HepG2 (cell line): ENCODE measurements around the gene PRKAR2A. TPM values are rescaled to one million over a fixed set of nuclear protein-coding genes. Genes with fewer than 3 reads are reported as not detected.

Experiments
- CCAR2 ChIP-seq: fragments of 200-400 bp; formaldehyde crosslinking; optimal IDR thresholded peaks from 2 replicates; pipeline ENCODE3; 2018; ENCODE audit warnings: low read depth, mild to moderate bottlenecking, low read length, moderate library complexity
- CENPX ChIP-seq: sonication (generic); formaldehyde crosslinking; IDR thresholded peaks from 2 replicates; pipeline ENCODE4 v1.9.0; 2021; ENCODE audit warnings: mild to moderate bottlenecking, missing genetic modification reagents, moderate library complexity
- FOXA3 ChIP-seq: IDR thresholded peaks from 2 replicates; pipeline ENCODE4 v1.6.1; 2016; ENCODE audit warnings: missing genetic modification reagents, missing compliant biosample characterization
- FOXP1 ChIP-seq, 2 experiments: fragments of 450-650 bp in 1 of 2; IDR thresholded peaks; 2 replicates each; pipeline ENCODE4 v1.6.1; 2017 to 2018; ENCODE audit warnings: antibody characterized with exemption in 1 of 2
- GZF1 ChIP-seq: sonication (generic); formaldehyde crosslinking; IDR thresholded peaks from 2 replicates; pipeline ENCODE4 v1.5.1; 2020; ENCODE audit warnings: mild to moderate bottlenecking, missing genetic modification reagents
- KLF11 ChIP-seq: IDR thresholded peaks from 2 replicates; pipeline ENCODE4 v1.6.1; 2016; ENCODE audit warnings: missing compliant biosample characterization
- MATR3 ChIP-seq: sonication (generic); formaldehyde crosslinking; IDR thresholded peaks from 2 replicates; pipeline ENCODE4 v1.4.0; 2020; ENCODE audit warnings: missing genetic modification reagents
- NCOR1 ChIP-seq: fragments of 200-600 bp; sonication (generic); IDR thresholded peaks from 2 replicates; pipeline ENCODE4 v1.7.0; 2017; ENCODE audit warnings: antibody characterized with exemption, low read length, borderline replicate concordance
- SAP130 ChIP-seq: IDR thresholded peaks from 2 replicates; pipeline ENCODE4 v1.6.1; 2016; ENCODE audit warnings: low read depth
- SIX1 ChIP-seq: sonication (generic); formaldehyde crosslinking; IDR thresholded peaks from 2 replicates; pipeline ENCODE4 v1.4.0; 2020; ENCODE audit warnings: missing genetic modification reagents, borderline replicate concordance
- SKI ChIP-seq: fragments of 450-650 bp; IDR thresholded peaks from one replicate; pipeline ENCODE4 v1.6.1; 2018; ENCODE audit warnings: mild to moderate bottlenecking; ENCODE audit not compliant: partially characterized antibody
- SMAD1 ChIP-seq: sonication (generic); formaldehyde crosslinking; IDR thresholded peaks from 2 replicates; pipeline ENCODE4 v1.4.0; 2020; ENCODE audit warnings: missing genetic modification reagents, low read depth, mild to moderate bottlenecking, borderline replicate concordance
- U2AF2 ChIP-seq: fragments of 200-400 bp; formaldehyde crosslinking; IDR thresholded peaks from 2 replicates; pipeline ENCODE4 v1.6.1; 2017; ENCODE audit warnings: low read depth, mild to moderate bottlenecking, low read length
- ZGPAT ChIP-seq: IDR thresholded peaks from 2 replicates; pipeline ENCODE4 v1.6.1; 2016; ENCODE audit warnings: mild to moderate bottlenecking
- ZNF138 ChIP-seq: sonication (generic); formaldehyde crosslinking; IDR thresholded peaks from 2 replicates; pipeline ENCODE4 v1.5.0; 2020; ENCODE audit warnings: mild to moderate bottlenecking, low read depth, missing genetic modification reagents
- ZNF326 ChIP-seq: sonication (generic); formaldehyde crosslinking; IDR thresholded peaks from 2 replicates; pipeline ENCODE4 v1.4.0; 2020; ENCODE audit warnings: missing genetic modification reagents, borderline replicate concordance
- ZNF343 ChIP-seq: sonication (generic); formaldehyde crosslinking; IDR thresholded peaks from 2 replicates; pipeline ENCODE4 v1.4.0; 2020; ENCODE audit warnings: mild to moderate bottlenecking, missing genetic modification reagents
- ZNF496 ChIP-seq: sonication (generic); formaldehyde crosslinking; IDR thresholded peaks from 2 replicates; pipeline ENCODE4 v1.8.1; 2023; ENCODE audit warnings: mild to moderate bottlenecking, moderate library complexity, missing genetic modification reagents; ENCODE audit not compliant: insufficient replicate concordance
- ZNF569 ChIP-seq: sonication (generic); formaldehyde crosslinking; IDR thresholded peaks from 2 replicates; pipeline ENCODE4 v1.5.0; 2020; ENCODE audit warnings: mild to moderate bottlenecking, missing genetic modification reagents, moderate library complexity, borderline replicate concordance
- ZSCAN12 ChIP-seq: sonication (generic); formaldehyde crosslinking; IDR thresholded peaks from 2 replicates; pipeline ENCODE4 v1.9.0; 2021; ENCODE audit warnings: mild to moderate bottlenecking, missing genetic modification reagents
- ZSCAN31 ChIP-seq: sonication (generic); formaldehyde crosslinking; IDR thresholded peaks from 2 replicates; pipeline ENCODE4 v1.5.0; 2020; ENCODE audit warnings: low read depth, mild to moderate bottlenecking, missing genetic modification reagents
- polyA plus RNA-seq, 8 experiments: library from polyadenylated mRNA; depleted of rRNA in 3 of 8; stranded (reverse) in 7 of 8; unstranded in 1 of 8; fragments of >200 nt; fragmentation: Illumina TruSeq in 4 of 8; extraction: Trizol in 4 of 8; gene quantifications; 2 replicates each; pipeline versions ENCODE4 v1.2.1 to v1.2.3, GENCODE V29; 2011 to 2016; ENCODE audit warnings: low read depth in 4 of 8, missing spikeins in 1 of 8, mixed read lengths in 1 of 8; ENCODE audit not compliant: insufficient read depth in 1 of 8
- total RNA-seq, 5 experiments: library from RNA; depleted of rRNA; stranded (reverse); fragments of >200 nt; fragmentation: Illumina TruSeq; extraction: Trizol; gene quantifications; 2 replicates each; pipeline ENCODE4 v1.2.3, GENCODE V29; 2016; ENCODE audit warnings: low read depth in 1 of 5
- TF ChIP-seq, protein P1 (sequence below): sonication (generic); formaldehyde crosslinking; IDR thresholded peaks from 2 replicates; pipeline ENCODE4 v1.4.0; 2020; ENCODE audit warnings: missing genetic modification reagents
- TF ChIP-seq, protein P2 (sequence below): sonication (generic); formaldehyde crosslinking; IDR thresholded peaks from 2 replicates; pipeline ENCODE4 v1.5.1; 2020; ENCODE audit warnings: missing genetic modification reagents, mild to moderate bottlenecking, borderline replicate concordance

The PRKAR2A gene
- total and polyA plus RNA-seq, 2 of the 13 experiments (the other 11 are each of a cell fraction or from before 2014, with no cell fraction given), result 11.8 to 29.2 TPM

DNA sequence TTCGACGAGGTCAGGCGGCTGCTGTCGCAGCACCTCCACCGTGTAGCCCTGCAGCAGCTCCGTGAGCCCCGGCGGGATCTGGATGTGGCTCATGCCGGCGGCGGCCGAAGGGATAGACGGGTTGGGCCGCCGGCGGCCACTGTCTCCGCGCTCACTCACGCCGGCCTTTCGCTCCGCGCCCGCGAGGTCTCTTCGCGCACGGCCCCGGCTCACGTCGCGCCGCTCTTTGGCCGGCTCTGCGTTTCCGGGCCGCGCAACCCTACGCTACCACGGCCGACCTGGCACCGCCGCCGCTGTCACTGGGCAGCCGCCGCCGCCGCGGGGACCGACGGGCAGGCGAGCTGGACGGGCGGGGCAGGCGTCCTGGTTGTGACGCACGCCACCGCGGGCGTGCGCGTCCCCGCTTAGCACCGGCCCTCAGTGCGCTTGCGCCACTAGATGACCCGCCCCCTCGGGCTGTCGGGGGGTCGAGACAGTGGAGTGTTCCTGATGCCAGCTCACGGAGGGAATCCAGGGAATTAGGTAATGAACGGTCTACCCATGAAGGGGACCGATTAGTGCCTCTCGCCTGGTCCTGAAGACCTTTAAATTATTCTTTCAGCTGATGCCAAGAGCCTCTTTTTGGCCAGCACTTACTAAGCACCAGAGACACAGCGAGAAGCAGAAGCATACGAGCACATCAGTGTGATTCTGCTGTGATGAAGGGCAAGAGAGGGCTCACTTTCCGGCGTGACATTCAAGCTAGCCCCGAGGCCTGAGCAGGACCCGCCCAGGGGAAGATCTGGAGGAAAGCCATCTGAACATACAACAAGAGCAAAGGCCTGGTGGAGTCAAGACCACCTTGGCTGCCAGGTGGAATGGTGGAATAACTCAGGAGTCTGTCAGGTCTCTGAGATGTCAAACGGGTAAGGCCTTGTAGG lies at the start of gene PRKAR2A (continued):
- no peak for TF ChIP-seq ZNF138
- TF ChIP-seq SIX1 (CRISPR knock-in tag), result no peak
- TF ChIP-seq ZNF496 (CRISPR knock-in tag), result no peak
- TF ChIP-seq ZGPAT (CRISPR knock-in tag), result peak; percentile 66; the same call in 1 of the 2 replicates
- TF ChIP-seq GZF1 (CRISPR knock-in tag), result no peak
- TF ChIP-seq ZNF569 (CRISPR knock-in tag), result no peak
- peak; percentile 89 for TF ChIP-seq SKI
- no peak for TF ChIP-seq FOXP1 (IDR thresholded peaks at IDR 0.05)
- TF ChIP-seq FOXP1 (CRISPR knock-in tag; IDR thresholded peaks at IDR 0.05), result no peak
- no peak for TF ChIP-seq MATR3 (CRISPR knock-in tag)
- TF ChIP-seq ZNF326 (CRISPR knock-in tag), result no peak
- no peak for TF ChIP-seq NCOR1
- TF ChIP-seq CENPX (CRISPR knock-in tag), result no peak
- TF ChIP-seq ZSCAN12 (CRISPR knock-in tag), result peak; percentile 58; the same call in 1 of the 2 replicates
- no peak for TF ChIP-seq CCAR2
- TF ChIP-seq ZNF343 (CRISPR knock-in tag), result peak; percentile 91
- TF ChIP-seq, protein P1, sequence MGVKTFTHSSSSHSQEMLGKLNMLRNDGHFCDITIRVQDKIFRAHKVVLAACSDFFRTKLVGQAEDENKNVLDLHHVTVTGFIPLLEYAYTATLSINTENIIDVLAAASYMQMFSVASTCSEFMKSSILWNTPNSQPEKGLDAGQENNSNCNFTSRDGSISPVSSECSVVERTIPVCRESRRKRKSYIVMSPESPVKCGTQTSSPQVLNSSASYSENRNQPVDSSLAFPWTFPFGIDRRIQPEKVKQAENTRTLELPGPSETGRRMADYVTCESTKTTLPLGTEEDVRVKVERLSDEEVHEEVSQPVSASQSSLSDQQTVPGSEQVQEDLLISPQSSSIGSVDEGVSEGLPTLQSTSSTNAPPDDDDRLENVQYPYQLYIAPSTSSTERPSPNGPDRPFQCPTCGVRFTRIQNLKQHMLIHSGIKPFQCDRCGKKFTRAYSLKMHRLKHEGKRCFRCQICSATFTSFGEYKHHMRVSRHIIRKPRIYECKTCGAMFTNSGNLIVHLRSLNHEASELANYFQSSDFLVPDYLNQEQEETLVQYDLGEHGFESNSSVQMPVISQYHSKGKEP (CRISPR knock-in tag), result no peak
- no peak for TF ChIP-seq U2AF2
- TF ChIP-seq, protein P2, sequence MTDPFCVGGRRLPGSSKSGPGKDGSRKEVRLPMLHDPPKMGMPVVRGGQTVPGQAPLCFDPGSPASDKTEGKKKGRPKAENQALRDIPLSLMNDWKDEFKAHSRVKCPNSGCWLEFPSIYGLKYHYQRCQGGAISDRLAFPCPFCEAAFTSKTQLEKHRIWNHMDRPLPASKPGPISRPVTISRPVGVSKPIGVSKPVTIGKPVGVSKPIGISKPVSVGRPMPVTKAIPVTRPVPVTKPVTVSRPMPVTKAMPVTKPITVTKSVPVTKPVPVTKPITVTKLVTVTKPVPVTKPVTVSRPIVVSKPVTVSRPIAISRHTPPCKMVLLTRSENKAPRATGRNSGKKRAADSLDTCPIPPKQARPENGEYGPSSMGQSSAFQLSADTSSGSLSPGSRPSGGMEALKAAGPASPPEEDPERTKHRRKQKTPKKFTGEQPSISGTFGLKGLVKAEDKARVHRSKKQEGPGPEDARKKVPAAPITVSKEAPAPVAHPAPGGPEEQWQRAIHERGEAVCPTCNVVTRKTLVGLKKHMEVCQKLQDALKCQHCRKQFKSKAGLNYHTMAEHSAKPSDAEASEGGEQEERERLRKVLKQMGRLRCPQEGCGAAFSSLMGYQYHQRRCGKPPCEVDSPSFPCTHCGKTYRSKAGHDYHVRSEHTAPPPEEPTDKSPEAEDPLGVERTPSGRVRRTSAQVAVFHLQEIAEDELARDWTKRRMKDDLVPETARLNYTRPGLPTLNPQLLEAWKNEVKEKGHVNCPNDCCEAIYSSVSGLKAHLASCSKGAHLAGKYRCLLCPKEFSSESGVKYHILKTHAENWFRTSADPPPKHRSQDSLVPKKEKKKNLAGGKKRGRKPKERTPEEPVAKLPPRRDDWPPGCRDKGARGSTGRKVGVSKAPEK (CRISPR knock-in tag), result no peak
- TF ChIP-seq KLF11, result no peak
- TF ChIP-seq SMAD1 (CRISPR knock-in tag), result peak; percentile 76; the same call in 1 of the 2 replicates
- peak; percentile 81 for TF ChIP-seq SAP130 (CRISPR knock-in tag)
- peak; percentile 43; the same call in 1 of the 2 replicates for TF ChIP-seq FOXA3 (CRISPR knock-in tag)
- TF ChIP-seq ZSCAN31, result peak; percentile 86; the same call in 1 of the 2 replicates
